ENCODE measurements around the gene KLHL15.

Gene KLHL15

DNA sequence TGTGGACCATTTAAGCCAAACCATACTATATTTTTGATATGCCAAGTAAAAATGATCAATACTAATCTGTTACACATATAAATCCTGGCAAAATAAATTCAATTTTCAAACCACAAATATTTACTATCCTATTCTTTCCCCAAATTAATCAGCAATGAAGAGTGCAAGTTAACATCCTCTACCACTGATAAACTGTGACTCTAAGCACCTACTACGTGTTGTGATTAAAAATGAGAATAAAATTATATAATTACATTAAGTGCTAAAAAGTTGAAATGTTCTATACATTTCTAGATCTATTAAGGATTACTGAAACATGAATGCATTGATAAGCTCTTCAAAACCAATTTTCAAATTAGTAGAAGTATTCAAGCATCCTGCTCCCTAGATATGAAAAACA is 3.4 kb downstream of the KLHL15 start:
- TF ChIP-seq GATA2 (IDR thresholded peaks at IDR 0.05; ENCODE audit: low read depth, low read length) (no peak), GATA3 (IDR thresholded peaks at IDR 0.05; ENCODE audit: low read depth, low read length) (no peak)

DNA sequence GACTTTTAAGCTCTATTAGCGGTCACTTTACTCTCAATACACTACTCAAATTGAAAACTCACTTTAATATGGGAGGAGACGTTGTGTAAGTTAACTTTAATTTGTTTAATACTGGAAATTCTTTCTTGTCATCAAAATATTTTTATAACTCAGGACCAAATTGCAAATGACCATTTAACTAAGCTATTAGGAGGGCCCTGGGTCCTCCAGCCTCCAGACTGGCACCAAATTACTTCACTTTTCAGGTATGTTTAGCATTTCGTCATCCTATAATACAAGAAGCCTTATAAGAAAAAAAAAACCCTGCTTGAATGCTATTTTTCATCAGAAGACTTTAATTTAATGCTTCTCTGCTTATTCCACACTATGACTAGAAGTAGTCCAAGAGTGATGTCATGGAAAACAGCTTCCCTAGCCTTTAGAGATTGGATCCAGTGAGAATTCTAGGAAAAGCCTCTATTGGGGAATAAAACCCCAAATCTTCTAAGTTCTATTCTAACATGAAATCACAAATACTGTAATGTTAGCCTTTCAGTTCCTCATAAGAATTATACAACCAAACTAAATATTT is 6.6 kb downstream of the KLHL15 start:
- no peak for TF ChIP-seq GATA3 (IDR thresholded peaks at IDR 0.05; ENCODE audit: low read depth, low read length)
- TF ChIP-seq GATA2 (IDR thresholded peaks at IDR 0.05; ENCODE audit: low read depth, low read length), result no peak

DNA sequence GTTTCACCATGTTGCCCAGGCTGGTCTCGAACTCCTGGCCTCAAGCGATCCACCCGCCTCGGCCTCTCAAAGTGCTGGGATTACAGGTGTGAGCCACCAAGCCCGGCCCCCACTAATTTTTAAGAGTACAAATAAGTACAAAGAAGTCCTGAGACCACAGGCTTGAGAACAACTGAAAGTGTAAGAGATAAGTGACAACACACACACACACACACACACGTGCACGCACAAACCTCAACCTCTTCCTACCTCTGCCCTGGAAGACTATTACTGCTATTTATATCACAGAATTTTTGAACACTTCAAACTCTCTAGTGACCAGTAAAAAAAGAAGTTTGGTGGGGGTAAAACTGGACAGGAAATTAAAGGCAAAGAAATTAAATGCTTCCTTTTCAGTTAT is 7.5 kb downstream of the KLHL15 start:
- TF ChIP-seq GATA2 (IDR thresholded peaks at IDR 0.05; ENCODE audit: low read depth, low read length), result no peak
- TF ChIP-seq GATA3 (IDR thresholded peaks at IDR 0.05; ENCODE audit: low read depth, low read length), result no peak

DNA sequence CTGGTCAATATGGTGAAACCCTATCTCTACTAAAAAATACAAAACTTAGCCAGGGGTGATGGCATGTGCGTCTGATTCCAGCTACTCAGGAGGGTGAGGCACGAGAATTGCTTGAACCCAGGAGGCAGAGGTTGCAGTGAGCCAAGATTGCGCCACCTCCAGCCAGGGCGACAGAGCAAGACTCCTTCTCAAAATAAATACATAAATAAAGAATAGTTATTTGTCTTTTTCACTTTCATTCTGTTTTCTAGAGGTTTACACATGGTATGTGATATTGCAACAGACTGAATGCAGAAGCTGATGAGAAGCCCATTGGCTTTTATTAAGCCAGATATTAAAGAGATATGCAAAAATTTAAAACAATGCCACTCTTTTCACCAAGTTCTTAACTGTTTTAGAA is 8.2 kb downstream of the KLHL15 start:
- TF ChIP-seq GATA2 (IDR thresholded peaks at IDR 0.05; ENCODE audit: low read depth, low read length) (no peak), GATA3 (IDR thresholded peaks at IDR 0.05; ENCODE audit: low read depth, low read length) (no peak)

DNA sequence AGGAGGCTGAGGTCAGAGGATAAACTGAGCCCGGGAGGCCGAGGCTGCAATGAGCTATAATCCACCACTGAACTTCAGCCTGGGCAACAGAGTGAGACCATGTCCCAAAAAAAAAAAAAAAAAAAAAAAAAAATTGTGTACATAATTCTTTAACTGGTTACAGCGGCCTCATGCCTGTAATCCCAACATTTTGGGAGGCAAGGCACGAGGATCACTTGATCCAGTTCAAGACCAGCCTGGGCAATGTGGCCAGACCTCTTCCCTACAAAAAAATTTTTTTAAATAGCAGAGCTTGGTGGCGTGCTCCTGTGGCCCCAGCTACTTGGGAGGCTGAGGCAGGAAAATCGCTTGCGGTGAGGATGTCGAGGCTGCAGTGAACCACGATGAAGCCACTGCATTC is 9.3 kb downstream of the KLHL15 start:
- no peak for TF ChIP-seq GATA3 (IDR thresholded peaks at IDR 0.05; ENCODE audit: low read depth, low read length)
- no peak for TF ChIP-seq GATA2 (IDR thresholded peaks at IDR 0.05; ENCODE audit: low read depth, low read length)

DNA sequence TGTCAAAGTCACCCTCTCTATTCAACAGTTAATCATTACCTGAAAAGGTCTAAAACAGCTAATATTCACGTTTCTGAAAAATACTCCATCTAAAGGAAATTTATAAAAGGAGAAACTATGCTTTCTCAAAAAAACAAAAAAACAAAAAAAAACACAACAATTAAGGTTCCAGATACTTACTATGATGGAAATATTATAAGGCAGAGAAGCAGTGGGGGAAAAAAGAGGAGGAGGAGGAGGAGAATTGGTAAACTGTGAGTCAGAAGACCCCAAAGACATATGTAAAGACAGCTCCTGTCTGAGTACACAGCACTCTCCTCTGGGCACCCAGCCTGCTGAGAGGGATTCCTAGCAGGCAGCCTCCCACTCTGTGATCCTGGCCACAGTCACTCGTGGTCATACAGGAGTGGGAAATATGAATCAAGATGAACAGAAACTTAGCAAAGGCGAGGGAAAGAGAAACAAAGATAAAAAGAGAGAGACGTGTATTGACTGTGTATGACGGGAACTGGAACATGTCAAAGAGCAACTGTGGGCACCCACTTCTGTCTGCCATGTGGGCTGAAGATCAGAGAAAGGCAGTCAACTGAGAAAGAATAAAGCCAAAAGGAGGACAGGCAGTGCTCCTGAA is 12.5 kb downstream of the KLHL15 start:
- TF ChIP-seq GATA3 (IDR thresholded peaks at IDR 0.05; ENCODE audit: low read depth, low read length) (no peak), GATA2 (IDR thresholded peaks at IDR 0.05; ENCODE audit: low read depth, low read length) (no peak)

DNA sequence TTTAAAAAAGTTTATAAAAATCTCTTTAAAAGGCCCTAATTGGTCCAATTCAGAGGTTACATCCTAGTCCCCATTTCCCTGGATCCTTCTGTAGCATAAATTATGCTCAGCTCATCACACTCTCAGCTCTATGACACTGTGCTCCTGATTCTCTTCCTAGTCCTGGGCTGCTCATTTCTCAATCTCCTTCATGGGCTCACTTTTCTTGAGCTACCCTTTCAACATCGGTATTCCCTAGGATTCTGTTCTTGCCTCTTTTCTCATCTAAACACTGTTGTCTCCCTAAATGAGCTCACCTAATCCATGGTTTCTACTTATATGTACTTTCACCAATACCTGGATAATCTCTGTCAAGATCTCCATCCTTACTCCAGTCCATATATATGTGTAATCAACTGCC is 14.7 kb downstream of the KLHL15 start:
- no peak for TF ChIP-seq GATA2 (IDR thresholded peaks at IDR 0.05; ENCODE audit: low read depth, low read length)
- no peak for TF ChIP-seq GATA3 (IDR thresholded peaks at IDR 0.05; ENCODE audit: low read depth, low read length)

DNA sequence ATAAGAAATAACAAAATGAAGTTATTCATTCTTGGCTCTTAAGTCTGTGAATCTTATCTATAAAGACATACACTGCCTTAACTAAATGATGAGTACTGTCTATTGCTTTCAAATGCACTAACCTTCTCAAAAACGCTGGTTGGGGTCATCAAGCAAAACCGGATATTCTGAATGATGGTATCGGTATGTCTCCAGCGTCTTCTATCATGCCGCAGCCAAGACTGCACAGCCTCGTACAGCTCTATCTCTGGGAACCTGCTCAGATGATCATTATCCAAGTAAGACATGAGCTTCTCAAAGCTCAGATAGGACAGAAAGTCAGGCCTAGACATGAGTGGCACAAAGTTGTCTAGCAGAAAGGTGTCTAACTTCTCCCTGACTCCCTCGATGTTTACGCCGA is 21.1 kb downstream of the KLHL15 start:
- TF ChIP-seq GATA3 (IDR thresholded peaks at IDR 0.05; ENCODE audit: low read depth, low read length), result no peak

DNA sequence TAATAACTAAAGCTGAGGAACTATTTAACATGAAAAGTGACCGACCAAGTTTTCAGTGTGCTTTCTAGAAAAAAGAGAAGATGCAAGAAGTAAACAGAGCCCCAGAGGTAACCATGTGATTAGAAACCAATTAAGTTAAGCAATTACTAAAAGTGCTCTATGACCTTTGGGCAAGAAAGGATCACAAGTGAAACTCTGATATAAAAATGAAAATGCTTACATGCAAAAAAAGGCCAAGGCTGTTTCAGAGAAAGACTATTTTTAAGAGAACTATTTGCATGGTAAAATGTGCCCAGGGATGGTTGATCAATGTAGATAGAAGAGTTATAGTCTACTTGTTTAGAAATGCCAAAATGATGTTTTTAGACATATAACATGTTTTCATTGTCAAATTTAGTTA is 22.0 kb downstream of the KLHL15 start:
- no peak for TF ChIP-seq GATA2 (IDR thresholded peaks at IDR 0.05; ENCODE audit: low read depth, low read length)
- no peak for TF ChIP-seq GATA3 (IDR thresholded peaks at IDR 0.05; ENCODE audit: low read depth, low read length)

DNA sequence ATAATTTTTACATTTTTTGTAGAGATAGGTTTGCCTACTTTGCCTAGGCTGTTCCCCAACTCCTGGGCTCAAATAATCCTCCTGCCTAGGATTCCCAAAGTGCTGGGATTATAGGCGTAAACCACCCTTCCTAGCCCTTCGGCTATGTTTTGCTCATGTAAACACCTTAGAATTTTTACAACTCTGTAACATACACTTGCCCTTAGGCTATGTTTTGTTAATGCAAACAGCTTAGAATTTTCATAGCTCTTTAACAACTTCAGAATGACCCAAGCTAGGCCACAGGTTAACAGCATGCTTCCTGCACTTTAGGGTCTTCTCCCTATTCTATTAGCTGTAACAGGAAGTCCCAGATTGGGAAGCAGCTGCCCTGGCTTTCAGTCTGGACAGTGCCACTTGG is 24.2 kb downstream of the KLHL15 start:
- TF ChIP-seq GATA3 (IDR thresholded peaks at IDR 0.05; ENCODE audit: low read depth, low read length) (no peak), GATA2 (IDR thresholded peaks at IDR 0.05; ENCODE audit: low read depth, low read length) (no peak)

DNA sequence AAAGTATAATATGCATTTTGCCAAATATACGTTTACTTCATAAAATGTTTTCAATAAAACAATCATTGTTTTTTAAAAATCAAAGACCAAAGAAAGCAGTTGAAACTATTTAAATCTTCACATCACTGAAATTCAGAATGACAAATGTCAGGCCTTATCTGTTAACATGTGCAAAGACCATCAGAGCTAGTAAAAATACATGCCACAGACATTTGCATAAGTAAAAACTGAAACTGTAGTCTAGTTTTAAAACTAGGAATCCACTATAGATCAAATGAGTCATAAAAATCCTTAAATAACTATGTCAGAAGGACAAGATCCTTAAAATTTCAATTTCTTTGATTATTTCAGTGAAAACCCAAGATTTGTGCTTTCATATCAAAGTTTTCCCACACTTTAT is 24.8 kb downstream of the KLHL15 start:
- no peak for TF ChIP-seq GATA3 (IDR thresholded peaks at IDR 0.05; ENCODE audit: low read depth, low read length)
- TF ChIP-seq GATA2 (IDR thresholded peaks at IDR 0.05; ENCODE audit: low read depth, low read length), result no peak

DNA sequence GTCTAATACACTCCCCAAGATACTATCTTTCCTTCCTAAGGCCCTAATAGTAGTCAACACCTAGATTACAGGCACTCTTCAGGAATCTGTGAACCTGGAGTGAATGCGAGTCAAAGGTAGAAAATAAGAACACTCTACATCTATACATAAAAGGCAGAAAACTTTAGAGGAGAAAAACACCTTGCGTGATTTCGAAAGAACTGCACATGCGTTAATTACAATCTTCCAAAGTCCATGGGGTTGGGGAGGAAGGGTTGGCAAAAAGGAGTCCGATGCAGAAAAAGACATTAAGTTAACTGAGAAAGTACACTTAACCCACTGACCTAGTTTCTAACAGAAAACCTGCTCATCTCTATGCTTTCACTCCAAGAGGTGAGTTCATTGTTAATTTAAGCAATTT is 27.3 kb downstream of the KLHL15 start:
- TF ChIP-seq GATA3 (IDR thresholded peaks at IDR 0.05; ENCODE audit: low read depth, low read length) (no peak), GATA2 (IDR thresholded peaks at IDR 0.05; ENCODE audit: low read depth, low read length) (no peak)

DNA sequence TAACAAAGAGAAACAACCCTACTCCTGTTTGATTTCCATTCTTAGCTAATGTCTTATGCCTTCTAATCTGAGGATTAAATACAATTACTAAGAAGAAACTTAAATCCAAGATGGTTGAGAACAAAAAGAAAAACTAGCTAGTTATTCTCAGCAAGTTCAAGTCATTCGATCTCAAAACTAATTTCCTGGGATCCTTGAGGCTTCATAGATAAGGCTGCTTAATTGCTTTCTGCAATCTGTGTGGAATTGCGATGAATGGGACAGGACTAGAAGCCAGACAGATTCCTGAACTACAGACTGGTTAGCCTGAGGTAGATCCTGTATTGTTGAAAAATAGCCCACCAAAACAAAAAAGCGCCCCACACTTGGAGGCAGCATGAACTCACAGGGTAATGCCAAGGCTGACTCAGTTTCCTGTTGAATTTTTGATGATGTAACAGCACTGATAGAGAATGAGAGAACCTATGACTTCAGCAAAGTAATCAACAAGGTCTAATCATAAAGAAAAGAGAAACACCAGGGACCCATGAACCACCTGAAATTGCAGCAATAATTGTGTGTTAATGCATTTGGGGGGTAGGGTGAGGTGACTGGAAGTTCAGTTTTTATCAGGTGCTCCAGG is 33.9 kb downstream of the KLHL15 start:
- TF ChIP-seq GATA3 (IDR thresholded peaks at IDR 0.05; ENCODE audit: low read depth, low read length), result no peak
- no peak for TF ChIP-seq GATA2 (IDR thresholded peaks at IDR 0.05; ENCODE audit: low read depth, low read length)

DNA sequence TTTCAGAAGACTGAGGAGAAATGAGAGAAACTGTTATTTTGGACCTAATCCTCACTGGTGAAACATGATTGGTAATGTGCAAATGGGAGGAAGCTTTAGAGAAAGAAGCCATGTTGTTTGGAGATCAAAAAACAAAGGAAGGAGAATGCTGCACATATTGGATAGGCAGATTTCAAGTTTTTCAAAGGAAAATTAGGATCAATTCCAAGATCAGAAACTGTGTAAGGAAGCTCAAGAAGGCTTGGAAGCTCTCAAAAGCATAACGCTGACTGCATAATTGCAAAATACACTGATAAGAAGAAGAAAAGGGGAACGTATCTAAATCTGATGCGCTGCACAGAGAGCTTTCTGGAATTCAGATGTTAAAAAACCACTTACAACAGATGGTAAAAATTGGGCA is 34.6 kb downstream of the KLHL15 start:
- no peak for TF ChIP-seq GATA3 (IDR thresholded peaks at IDR 0.05; ENCODE audit: low read depth, low read length)
- no peak for TF ChIP-seq GATA2 (IDR thresholded peaks at IDR 0.05; ENCODE audit: low read depth, low read length)

DNA sequence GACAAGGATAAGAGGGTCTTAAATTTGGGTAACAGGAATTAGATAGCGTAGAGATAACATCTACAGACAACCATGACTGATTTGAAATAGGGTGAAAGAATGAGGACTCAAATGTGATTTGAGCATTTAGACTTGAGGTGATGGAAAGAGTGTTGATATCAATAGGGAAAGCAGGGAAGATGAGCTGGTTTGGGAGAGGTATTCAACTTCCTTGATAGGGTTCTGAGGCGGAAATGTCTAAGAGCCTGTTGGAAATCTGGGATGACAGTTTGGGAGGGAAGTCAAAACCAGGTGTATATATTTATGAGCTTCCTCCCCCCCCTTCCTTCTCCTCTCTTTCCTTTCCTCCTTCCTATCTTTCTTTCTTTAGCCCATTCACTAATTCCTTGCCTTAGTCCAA is 36.5 kb downstream of the KLHL15 start:
- TF ChIP-seq GATA2 (IDR thresholded peaks at IDR 0.05; ENCODE audit: low read depth, low read length) (no peak), GATA3 (IDR thresholded peaks at IDR 0.05; ENCODE audit: low read depth, low read length) (no peak)
